HG03469 (cell line): ENCODE data around the gene SEC63.
"Not testable (repeated sequence)": the region's sequence is repeated elsewhere in the genome, so short reads cannot be mapped to it uniquely, and the experiment has no call there.

ENCODE experiments used
- ATAC-seq: cut with Tn5 transposase; IDR thresholded peaks from one replicate; pipeline ENCODE4 v1.9.1; 2021; ENCODE audit warnings: mild to moderate bottlenecking, moderate library complexity, moderate number of reproducible peaks; ENCODE audit not compliant: unreplicated experiment

The SEC63 gene

GRCh38 chr6:107936162-107936909, 21.7 kb downstream of the SEC63 start:
- no peak for ATAC-seq

GRCh38 chr6:107934229-107934628, 23.8 kb downstream of the SEC63 start:
- ATAC-seq, result not testable (repeated sequence)

- no peak for ATAC-seq
Measured at GRCh38 chr6:107932580-107932979, 25.4 kb downstream of the SEC63 start.

GRCh38 chr6:107931894-107932293, 26.1 kb downstream of the SEC63 start:
- ATAC-seq, result no peak

- ATAC-seq, result no peak
Measured at GRCh38 chr6:107928984-107929383, 29.0 kb downstream of the SEC63 start.

GRCh38 chr6:107926697-107927544, 31.1 kb downstream of the SEC63 start:
- ATAC-seq, result not testable (repeated sequence)

- no peak for ATAC-seq
Measured at GRCh38 chr6:107917451-107918375, 40.3 kb downstream of the SEC63 start.

- not testable (repeated sequence) for ATAC-seq
Measured at GRCh38 chr6:107916961-107917360, 41.0 kb downstream of the SEC63 start.

- ATAC-seq, result no peak
Measured at GRCh38 chr6:107911692-107912091, 46.3 kb downstream of the SEC63 start.

GRCh38 chr6:107894809-107895396, 63.1 kb downstream of the SEC63 start:
- ATAC-seq, result no peak

GRCh38 chr6:107890431-107890830, 67.6 kb downstream of the SEC63 start:
- ATAC-seq, result not testable (repeated sequence)

- ATAC-seq, result not testable (repeated sequence)
Measured at GRCh38 chr6:107885950-107886349, 72.1 kb downstream of the SEC63 start.

- ATAC-seq, result no peak
Measured at GRCh38 chr6:107879941-107880340, 78.1 kb downstream of the SEC63 start.

GRCh38 chr6:107877968-107878367, 80.0 kb downstream of the SEC63 start:
- no peak for ATAC-seq

GRCh38 chr6:107871976-107872375, 86.0 kb downstream of the SEC63 start:
- ATAC-seq, result no peak

- not testable (repeated sequence) for ATAC-seq
Measured at GRCh38 chr6:107871512-107871911, 86.5 kb downstream of the SEC63 start.

- ATAC-seq, result no peak
Measured at GRCh38 chr6:107871016-107871415, 87.0 kb downstream of the SEC63 start.

- no peak for ATAC-seq
Measured at GRCh38 chr6:107870381-107870780, 87.6 kb downstream of the SEC63 start.

- ATAC-seq, result no peak
Measured at GRCh38 chr6:107869871-107870270, 88.1 kb downstream of the SEC63 start.

GRCh38 chr6:107868867-107869611, 89.0 kb downstream of the SEC63 start:
- no peak for ATAC-seq
